ENCODE measurements around the gene ZNF804A.

The ZNF804A gene

DNA sequence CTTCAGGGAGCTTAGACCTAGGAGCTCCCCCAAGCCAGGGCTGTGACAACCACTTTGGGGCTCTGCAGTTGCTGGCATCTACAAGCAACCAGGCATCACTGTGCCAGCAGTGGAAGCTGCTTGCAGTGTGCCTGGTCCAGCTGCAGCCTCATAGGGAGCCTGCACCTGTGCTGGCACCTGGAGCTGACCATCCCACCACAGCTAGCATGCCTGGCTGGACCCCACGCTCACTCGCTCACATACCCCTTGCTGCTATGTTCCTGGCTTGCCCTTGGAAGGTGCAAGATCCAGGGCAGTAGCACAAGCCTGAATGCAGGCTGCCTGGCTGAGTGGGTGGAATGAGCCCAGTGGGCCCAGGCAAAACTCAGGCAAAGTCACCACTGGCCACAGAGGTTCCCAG lies 82.5 kb downstream of the ZNF804A start:
- H3K79me2 ChIP-seq (ENCODE audit: control insufficient read depth, insufficient read depth, low read length) = no peaks in the 10 kb centered on the region
- H4K5ac ChIP-seq (ENCODE audit: low read length) = no peak overlapping the region
- H3K27ac ChIP-seq (ENCODE audit: low read depth, low read length) = no peak overlapping the region
- no peaks in the 10 kb centered on the region for H3K27me3 ChIP-seq (ENCODE audit: insufficient read depth, low read length, poor library complexity)
- no peaks in the 10 kb centered on the region for H3K36me3 ChIP-seq (ENCODE audit: control insufficient read depth, insufficient read depth, low read length)
- no peak overlapping the region for H3K9ac ChIP-seq (ENCODE audit: low read length)
- H3K4me1 ChIP-seq (ENCODE audit: control insufficient read depth, low read depth, low read length) = no peaks in the 10 kb centered on the region
- H2BK15ac ChIP-seq (replicated peaks; ENCODE audit: low read depth) = no peak overlapping the region
- H3K18ac ChIP-seq (ENCODE audit: low read length) = no peak overlapping the region
- H2BK5ac ChIP-seq (ENCODE audit: low read length) = no peak overlapping the region
- no peak overlapping the region for H3K4me2 ChIP-seq (ENCODE audit: low read length)
- no peak overlapping the region for H3K23ac ChIP-seq (ENCODE audit: low read length)
- H2BK120ac ChIP-seq (ENCODE audit: low read depth, low read length) = no peak overlapping the region
- H4K8ac ChIP-seq (ENCODE audit: low read depth, low read length) = no peak overlapping the region
- DNase-seq = no peak
- H2AK5ac ChIP-seq (ENCODE audit: low read length) = no peak overlapping the region
- WGBS (ENCODE audit: extremely low coverage, insufficient coverage, low lambda C conversion rate) = no CpG with 5 or more reads among the region's 2 CpGs
- no peak overlapping the region for H3K4me3 ChIP-seq (ENCODE audit: low read length)
- H3K56ac ChIP-seq (ENCODE audit: low read length) = no peak overlapping the region
- H3K79me1 ChIP-seq (ENCODE audit: low read length) = no peaks in the 10 kb centered on the region
- H3K4ac ChIP-seq (ENCODE audit: low read depth, low read length) = no peak overlapping the region

DNA sequence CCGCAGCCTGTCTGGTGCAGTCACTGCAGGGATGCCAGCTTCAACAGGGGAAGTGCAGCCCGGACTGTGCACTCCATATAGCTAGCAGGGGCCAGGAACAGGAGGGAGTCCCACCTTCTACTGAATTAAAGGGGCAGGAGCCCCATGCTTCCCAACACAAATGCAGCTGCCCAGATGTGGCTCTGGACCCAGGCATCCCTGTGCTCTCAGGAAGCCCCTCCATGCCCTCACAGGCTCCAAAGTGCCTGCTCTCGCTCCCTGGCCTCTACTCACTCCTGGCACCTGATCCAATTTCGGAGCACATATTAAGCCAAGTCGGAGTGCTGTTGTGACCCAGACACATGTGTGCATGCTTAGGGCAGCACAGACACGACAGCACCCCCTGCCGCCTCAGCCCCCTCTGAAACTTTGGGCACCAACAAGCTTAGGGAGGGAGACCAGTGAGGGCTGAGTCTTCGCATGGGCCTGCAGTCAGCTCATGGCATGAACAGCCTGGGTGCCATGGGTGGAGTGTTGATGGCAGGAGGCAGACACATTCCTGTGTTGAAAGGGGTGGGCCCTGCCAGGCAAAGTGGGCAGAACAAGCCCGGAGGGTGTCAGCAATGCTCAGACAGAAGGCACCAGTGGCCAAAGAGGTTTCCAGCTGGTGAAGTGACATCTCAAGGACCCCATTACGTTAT lies 83.5 kb downstream of the ZNF804A start:
- Histone ChIP-seq H4K8ac (ENCODE audit: low read depth, low read length) (no peak overlapping the region), H3K9ac (ENCODE audit: low read length) (no peak overlapping the region), H3K79me2 (ENCODE audit: control insufficient read depth, insufficient read depth, low read length) (no peaks in the 10 kb centered on the region), H3K4me2 (ENCODE audit: low read length) (no peak overlapping the region), H3K27me3 (ENCODE audit: insufficient read depth, low read length, poor library complexity) (no peaks in the 10 kb centered on the region), H2AK5ac (ENCODE audit: low read length) (no peak overlapping the region), H3K4me3 (ENCODE audit: low read length) (no peak overlapping the region), H2BK5ac (ENCODE audit: low read length) (no peak overlapping the region), H3K4me1 (ENCODE audit: control insufficient read depth, low read depth, low read length) (no peaks in the 10 kb centered on the region), H3K56ac (ENCODE audit: low read length) (no peak overlapping the region), H3K18ac (ENCODE audit: low read length) (no peak overlapping the region), H3K4ac (ENCODE audit: low read depth, low read length) (no peak overlapping the region), H3K36me3 (ENCODE audit: control insufficient read depth, insufficient read depth, low read length) (no peaks in the 10 kb centered on the region), H3K23ac (ENCODE audit: low read length) (no peak overlapping the region), H3K79me1 (ENCODE audit: low read length) (no peaks in the 10 kb centered on the region), H4K5ac (ENCODE audit: low read length) (no peak overlapping the region), H2BK120ac (ENCODE audit: low read depth, low read length) (no peak overlapping the region), H3K27ac (ENCODE audit: low read depth, low read length) (no peak overlapping the region), H2BK15ac (replicated peaks; ENCODE audit: low read depth) (no peak overlapping the region)
- WGBS (ENCODE audit: extremely low coverage, insufficient coverage, low lambda C conversion rate) = no CpG with 5 or more reads among the region's 10 CpGs
- DNase-seq = no peak

DNA sequence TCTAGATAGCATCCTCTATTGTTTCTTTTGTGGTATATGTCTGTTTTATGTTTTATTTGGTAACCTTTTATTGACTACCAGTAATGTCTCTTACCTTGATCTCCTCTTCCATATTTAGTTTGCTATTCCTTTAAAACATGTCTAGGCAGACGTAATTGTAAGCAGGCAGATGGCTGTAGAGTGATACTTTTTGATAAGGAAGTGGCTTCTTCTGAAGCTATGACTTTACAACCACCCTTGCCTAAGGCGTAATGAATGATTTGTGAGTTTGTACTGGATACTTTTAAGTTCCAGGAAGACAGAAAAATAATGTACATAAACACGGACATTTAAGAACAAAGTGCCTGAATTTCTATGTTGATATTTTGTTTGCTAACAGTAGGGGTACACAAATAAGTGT lies 85.6 kb downstream of the ZNF804A start:
- no CpG with 5 or more reads among the region's 3 CpGs for WGBS (ENCODE audit: extremely low coverage, insufficient coverage, low lambda C conversion rate)
- no peak overlapping the region for H3K18ac ChIP-seq (ENCODE audit: low read length)

DNA sequence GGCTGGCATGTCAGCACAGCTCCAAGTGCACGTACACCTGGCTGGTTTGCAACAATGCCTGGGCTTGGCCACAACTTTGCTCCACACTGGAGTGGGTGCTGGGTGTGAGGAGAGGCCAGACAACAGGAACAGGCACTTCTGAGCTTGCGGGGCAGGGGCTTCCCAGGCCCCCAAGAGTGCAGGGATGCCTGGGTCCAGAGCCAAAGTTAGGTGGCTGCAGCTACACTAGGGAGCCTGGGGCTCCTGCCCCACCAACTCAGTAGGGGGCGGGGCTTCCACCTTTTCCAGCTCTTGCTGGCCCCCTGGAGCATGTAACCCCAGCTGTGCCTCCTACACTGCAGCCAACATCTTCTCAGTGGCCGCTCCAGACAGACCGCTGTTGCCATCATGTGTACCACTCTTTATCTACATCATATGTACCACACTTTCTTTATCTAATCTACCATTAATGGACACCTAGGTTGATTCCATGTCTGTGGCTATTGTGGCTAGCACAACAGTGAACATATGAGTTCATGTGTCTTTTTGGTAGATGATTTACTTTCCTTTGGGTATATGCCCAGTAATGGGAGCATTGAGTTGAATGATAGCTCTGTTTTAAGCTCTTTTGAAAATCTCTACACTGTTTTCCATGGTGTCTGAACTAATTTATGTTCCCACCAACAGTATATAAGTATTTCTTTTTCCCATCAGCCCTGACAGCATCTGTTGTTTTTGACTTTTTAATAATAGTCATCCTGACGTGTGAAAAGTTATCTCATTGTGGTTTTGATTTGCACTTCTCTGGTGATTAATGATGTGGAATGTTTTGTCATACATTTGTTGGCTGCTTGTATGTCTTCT lies 87.9 kb downstream of the ZNF804A start:
- Histone ChIP-seq H3K36me3 (ENCODE audit: control insufficient read depth, insufficient read depth, low read length) (no peaks in the 10 kb centered on the region), H3K23ac (ENCODE audit: low read length) (no peak overlapping the region), H3K4me1 (ENCODE audit: control insufficient read depth, low read depth, low read length) (no peaks in the 10 kb centered on the region), H3K27me3 (ENCODE audit: insufficient read depth, low read length, poor library complexity) (no peaks in the 10 kb centered on the region), H4K8ac (ENCODE audit: low read depth, low read length) (no peak overlapping the region), H3K27ac (ENCODE audit: low read depth, low read length) (no peak overlapping the region), H3K79me1 (ENCODE audit: low read length) (no peaks in the 10 kb centered on the region), H3K4ac (ENCODE audit: low read depth, low read length) (no peak overlapping the region), H3K56ac (ENCODE audit: low read length) (no peak overlapping the region), H3K4me2 (ENCODE audit: low read length) (no peak overlapping the region), H2BK120ac (ENCODE audit: low read depth, low read length) (no peak overlapping the region), H3K18ac (ENCODE audit: low read length) (no peak overlapping the region), H2BK15ac (replicated peaks; ENCODE audit: low read depth) (no peak overlapping the region), H3K4me3 (ENCODE audit: low read length) (no peak overlapping the region), H4K5ac (ENCODE audit: low read length) (no peak overlapping the region), H3K79me2 (ENCODE audit: control insufficient read depth, insufficient read depth, low read length) (no peaks in the 10 kb centered on the region), H2AK5ac (ENCODE audit: low read length) (no peak overlapping the region), H2BK5ac (ENCODE audit: low read length) (no peak overlapping the region), H3K9ac (ENCODE audit: low read length) (no peak overlapping the region)
- no peak for DNase-seq
- WGBS (ENCODE audit: extremely low coverage, insufficient coverage, low lambda C conversion rate) = no CpG with 5 or more reads among the region's 6 CpGs

More for the DNA sequence above, 85.6 kb downstream of the ZNF804A start:
- Histone ChIP-seq H3K4me2 (ENCODE audit: low read length) (no peak overlapping the region), H3K4ac (ENCODE audit: low read depth, low read length) (no peak overlapping the region), H2BK5ac (ENCODE audit: low read length) (no peak overlapping the region), H3K56ac (ENCODE audit: low read length) (no peak overlapping the region), H2BK15ac (replicated peaks; ENCODE audit: low read depth) (no peak overlapping the region), H2BK120ac (ENCODE audit: low read depth, low read length) (no peak overlapping the region), H2AK5ac (ENCODE audit: low read length) (no peak overlapping the region), H4K8ac (ENCODE audit: low read depth, low read length) (no peak overlapping the region), H3K27me3 (ENCODE audit: insufficient read depth, low read length, poor library complexity) (no peaks in the 10 kb centered on the region), H3K4me1 (ENCODE audit: control insufficient read depth, low read depth, low read length) (no peaks in the 10 kb centered on the region), H4K5ac (ENCODE audit: low read length) (no peak overlapping the region), H3K23ac (ENCODE audit: low read length) (no peak overlapping the region), H3K27ac (ENCODE audit: low read depth, low read length) (no peak overlapping the region), H3K9ac (ENCODE audit: low read length) (no peak overlapping the region), H3K4me3 (ENCODE audit: low read length) (no peak overlapping the region), H3K79me2 (ENCODE audit: control insufficient read depth, insufficient read depth, low read length) (no peaks in the 10 kb centered on the region), H3K79me1 (ENCODE audit: low read length) (no peaks in the 10 kb centered on the region), H3K36me3 (ENCODE audit: control insufficient read depth, insufficient read depth, low read length) (no peaks in the 10 kb centered on the region)
- no peak for DNase-seq

DNA sequence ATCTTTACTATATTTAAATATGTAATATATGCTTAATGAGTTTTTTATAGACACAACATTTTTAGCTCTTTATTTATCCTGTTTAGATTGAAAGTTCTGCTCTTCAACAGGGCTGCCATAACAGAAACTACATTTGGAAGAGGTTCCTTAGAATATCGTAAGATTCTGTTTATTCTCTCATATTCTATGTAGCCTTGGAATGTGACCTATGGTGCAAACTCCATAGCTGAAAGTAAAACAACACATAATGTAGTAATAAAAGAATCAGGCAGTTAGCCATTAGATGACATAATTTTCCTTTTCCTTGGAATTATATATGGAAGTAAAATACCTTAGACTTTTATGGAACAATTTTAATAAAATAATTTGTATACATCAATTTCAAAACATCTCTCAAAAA lies 91.3 kb downstream of the ZNF804A start:
- H4K8ac ChIP-seq (ENCODE audit: low read depth, low read length) = no peak overlapping the region
- no peak overlapping the region for H3K4me2 ChIP-seq (ENCODE audit: low read length)
- no peak overlapping the region for H2BK120ac ChIP-seq (ENCODE audit: low read depth, low read length)
- H3K4ac ChIP-seq (ENCODE audit: low read depth, low read length) = no peak overlapping the region
- no peaks in the 10 kb centered on the region for H3K79me2 ChIP-seq (ENCODE audit: control insufficient read depth, insufficient read depth, low read length)
- H3K27me3 ChIP-seq (ENCODE audit: insufficient read depth, low read length, poor library complexity) = no peaks in the 10 kb centered on the region
- H3K79me1 ChIP-seq (ENCODE audit: low read length) = no peaks in the 10 kb centered on the region
- no CpG with 5 or more reads among the region's 1 CpG for WGBS (ENCODE audit: extremely low coverage, insufficient coverage, low lambda C conversion rate)
- no peak for DNase-seq
- H3K56ac ChIP-seq (ENCODE audit: low read length) = no peak overlapping the region
- no peak overlapping the region for H2AK5ac ChIP-seq (ENCODE audit: low read length)
- H3K9ac ChIP-seq (ENCODE audit: low read length) = no peak overlapping the region
- no peak overlapping the region for H3K23ac ChIP-seq (ENCODE audit: low read length)
- H2BK15ac ChIP-seq (replicated peaks; ENCODE audit: low read depth) = no peak overlapping the region
- no peak overlapping the region for H3K18ac ChIP-seq (ENCODE audit: low read length)
- H3K4me1 ChIP-seq (ENCODE audit: control insufficient read depth, low read depth, low read length) = no peaks in the 10 kb centered on the region
- H3K36me3 ChIP-seq (ENCODE audit: control insufficient read depth, insufficient read depth, low read length) = no peaks in the 10 kb centered on the region
- no peak overlapping the region for H4K5ac ChIP-seq (ENCODE audit: low read length)
- H3K27ac ChIP-seq (ENCODE audit: low read depth, low read length) = no peak overlapping the region
- H3K4me3 ChIP-seq (ENCODE audit: low read length) = no peak overlapping the region
- H2BK5ac ChIP-seq (ENCODE audit: low read length) = no peak overlapping the region

Measured in mesendoderm (in vitro differentiated cells).